NCI-H1694 (cell line): ENCODE measurements around the gene BTBD19.
"Not testable (repeated sequence)": the region's sequence is repeated elsewhere in the genome, so short reads cannot be mapped to it uniquely, and the experiment has no call there.

ENCODE experiments used
- DNase-seq: peaks from one replicate; lab custom pipeline; 2025; lab: John Stamatoyannopoulos, UW

BTBD19 gene

GRCh38 chr1:44808063-44808937, at the start of gene BTBD19:
BTBD19 (plus strand) TSS chr1:44808523; CDS start chr1:44808821, 298 bp downstream.
- DNase-seq: no peak

- no peak for DNase-seq
These were observed 49.2 kb upstream of the BTBD19 start for GRCh38 chr1:44759077-44759476.

- no peak for DNase-seq
These were observed 47.4 kb upstream of the BTBD19 start for GRCh38 chr1:44760876-44761275.

- DNase-seq: not testable (repeated sequence)
These were observed 41.9 kb upstream of the BTBD19 start for GRCh38 chr1:44766421-44766820.

GRCh38 chr1:44775078-44775929, 33.0 kb upstream of the BTBD19 start, which contains the start of gene RPS8:
RPS8 (plus strand) TSS chr1:44775540; CDS start chr1:44775597, 57 bp downstream.
- peak; percentile 96 for DNase-seq

- DNase-seq: no peak
These were observed 32.2 kb upstream of the BTBD19 start for GRCh38 chr1:44775930-44776729.

GRCh38 chr1:44776730-44777068, 31.6 kb upstream of the BTBD19 start:
- no peak for DNase-seq

- no peak for DNase-seq
These were observed 30.8 kb upstream of the BTBD19 start for GRCh38 chr1:44777547-44777946.

GRCh38 chr1:44777969-44778635, 30.2 kb upstream of the BTBD19 start:
- DNase-seq: no peak

GRCh38 chr1:44778705-44779576, 29.4 kb upstream of the BTBD19 start:
- no peak for DNase-seq

GRCh38 chr1:44780583-44781121, 27.7 kb upstream of the BTBD19 start:
- no peak for DNase-seq

GRCh38 chr1:44783697-44784093, 24.6 kb upstream of the BTBD19 start:
- no peak for DNase-seq

GRCh38 chr1:44784094-44785028, 24.0 kb upstream of the BTBD19 start:
- DNase-seq: no peak

GRCh38 chr1:44785029-44785380, 23.3 kb upstream of the BTBD19 start:
- DNase-seq: no peak

- DNase-seq: no peak
These were observed 22.7 kb upstream of the BTBD19 start for GRCh38 chr1:44785501-44786137.

GRCh38 chr1:44786138-44786840, 22.0 kb upstream of the BTBD19 start:
- DNase-seq: peak; percentile 59

- DNase-seq: no peak
These were observed 21.4 kb upstream of the BTBD19 start for GRCh38 chr1:44786841-44787426.

GRCh38 chr1:44787506-44787905, 20.8 kb upstream of the BTBD19 start:
- DNase-seq: no peak
